GM21825 (cell line): Measurements from ENCODE around the gene PPIG.
"Not testable (repeated sequence)": the region's sequence is repeated elsewhere in the genome, so short reads cannot be mapped to it uniquely, and the experiment has no call there.

Source experiments
- ATAC-seq: cut with Tn5 transposase; IDR thresholded peaks from one replicate; pipeline ENCODE4 v1.9.1; 2021; ENCODE audit warnings: mild to moderate bottlenecking, moderate library complexity; ENCODE audit not compliant: unreplicated experiment

PPIG gene

DNA sequence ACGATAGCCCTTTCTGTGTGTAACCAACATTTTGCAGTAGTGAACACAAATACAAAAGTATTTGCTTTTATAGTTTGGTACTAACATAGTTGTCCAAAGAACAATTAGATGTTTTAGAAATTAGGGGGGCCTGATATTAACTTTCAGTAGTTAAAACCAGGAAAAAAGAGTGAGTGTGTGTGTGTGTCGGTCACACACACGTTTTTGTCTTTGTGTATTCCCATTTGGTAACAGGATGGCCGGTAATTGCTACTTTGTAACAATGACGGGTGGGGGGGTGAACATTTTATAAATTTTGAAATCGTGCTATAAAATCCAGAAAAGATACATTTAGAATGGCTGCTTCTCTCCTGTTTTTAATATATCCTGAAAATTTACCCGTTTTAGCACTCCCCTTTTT lies 1.5 kb downstream of the PPIG start:
- ATAC-seq = no peak

- ATAC-seq = no peak
These were observed 6.7 kb downstream of the PPIG start for GRCh38 chr2:169590804-169591203.

DNA sequence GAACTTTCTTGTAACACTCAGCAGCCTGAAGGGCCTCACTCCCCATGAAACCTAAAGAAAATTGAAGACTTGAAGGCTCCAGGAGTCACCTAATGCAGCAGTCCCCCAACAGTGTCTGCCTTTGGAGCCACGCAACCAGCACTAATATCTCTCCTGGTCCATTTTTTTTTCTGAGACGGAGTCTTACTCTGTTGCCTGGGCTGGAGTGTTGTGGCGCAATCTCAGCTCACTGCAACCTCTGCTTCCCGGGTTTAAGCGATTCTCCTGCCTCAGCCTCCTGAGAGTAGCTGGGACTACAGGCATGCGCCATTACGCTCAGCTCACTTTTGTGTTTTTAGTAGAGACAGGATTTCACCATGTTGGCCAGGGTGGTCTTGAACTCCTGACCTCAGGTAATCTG lies 12.4 kb downstream of the PPIG start:
- not testable (repeated sequence) for ATAC-seq

DNA sequence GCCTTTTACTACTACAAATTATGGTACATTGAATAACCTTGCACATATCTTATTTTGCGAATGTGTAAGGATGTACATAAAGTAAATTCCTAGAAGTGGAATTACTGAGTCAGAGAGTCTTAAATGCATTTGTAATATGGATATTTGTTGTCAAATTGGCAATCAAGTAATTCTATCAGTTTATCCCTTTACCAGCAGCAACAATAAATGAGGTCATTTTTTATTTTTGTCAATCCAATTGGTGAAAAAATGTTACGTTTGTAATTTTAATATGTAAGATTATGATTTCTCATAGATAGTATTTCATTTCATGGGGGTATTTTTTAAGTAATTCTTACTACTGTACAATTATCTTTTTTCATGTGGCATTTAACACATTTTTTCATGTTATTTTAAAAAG lies 14.8 kb downstream of the PPIG start:
- ATAC-seq = no peak

DNA sequence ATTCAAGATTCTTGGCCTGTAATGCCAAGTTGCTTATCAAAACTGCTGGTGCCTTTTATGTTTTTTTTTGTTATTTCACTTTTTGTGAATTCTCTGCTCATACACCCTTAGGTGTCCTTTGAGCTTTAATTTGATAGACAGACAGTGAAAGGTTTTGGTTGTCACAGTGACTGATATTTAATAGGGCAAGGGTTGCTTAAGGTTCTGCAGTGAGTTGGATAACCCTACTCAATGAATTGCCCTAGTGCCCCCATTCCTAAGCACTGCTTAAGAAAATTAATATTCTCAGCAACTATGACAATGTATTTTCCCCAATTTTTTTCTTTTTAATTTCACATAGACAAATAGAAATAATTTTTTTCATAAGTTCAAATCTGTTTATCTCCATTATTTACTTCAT lies 15.4 kb downstream of the PPIG start:
- no peak for ATAC-seq

DNA sequence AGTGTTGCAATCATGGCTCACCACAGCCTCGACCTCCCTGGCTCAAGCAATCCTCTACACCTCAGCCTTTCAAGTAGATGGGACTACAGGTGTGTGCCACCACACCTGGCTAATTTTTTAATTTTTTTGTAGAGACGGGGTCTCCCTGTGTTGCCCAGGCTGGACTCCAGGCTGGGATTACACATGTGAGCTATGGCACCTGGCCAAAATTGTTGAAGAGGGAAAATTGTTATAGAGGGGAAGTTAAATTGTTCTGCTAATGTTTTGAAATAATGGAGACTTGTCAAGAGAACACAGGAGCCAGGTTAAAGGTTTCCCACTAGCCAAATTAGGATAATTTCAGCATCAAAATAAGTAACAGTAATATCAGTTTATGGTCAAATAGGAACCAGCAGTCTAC lies 25.1 kb downstream of the PPIG start:
- ATAC-seq = no peak

DNA sequence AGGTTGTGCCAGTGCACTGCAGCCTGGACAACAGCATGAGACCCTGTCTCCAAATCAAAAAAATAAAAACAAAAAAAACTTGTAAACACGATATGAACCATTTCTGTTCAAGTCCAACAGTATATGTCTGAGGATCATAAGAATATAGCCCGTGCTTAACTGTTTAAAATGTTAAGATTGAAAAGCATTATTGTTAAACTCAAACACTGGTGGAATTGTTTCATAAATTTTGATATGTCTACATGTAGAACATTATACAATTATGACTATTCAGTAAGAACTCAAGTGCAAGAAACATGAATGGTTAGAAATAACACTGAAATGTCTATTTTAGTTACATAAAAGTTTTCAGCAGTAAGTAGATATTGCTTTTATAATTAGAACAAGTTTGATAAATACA lies 29.7 kb downstream of the PPIG start:
- no peak for ATAC-seq

DNA sequence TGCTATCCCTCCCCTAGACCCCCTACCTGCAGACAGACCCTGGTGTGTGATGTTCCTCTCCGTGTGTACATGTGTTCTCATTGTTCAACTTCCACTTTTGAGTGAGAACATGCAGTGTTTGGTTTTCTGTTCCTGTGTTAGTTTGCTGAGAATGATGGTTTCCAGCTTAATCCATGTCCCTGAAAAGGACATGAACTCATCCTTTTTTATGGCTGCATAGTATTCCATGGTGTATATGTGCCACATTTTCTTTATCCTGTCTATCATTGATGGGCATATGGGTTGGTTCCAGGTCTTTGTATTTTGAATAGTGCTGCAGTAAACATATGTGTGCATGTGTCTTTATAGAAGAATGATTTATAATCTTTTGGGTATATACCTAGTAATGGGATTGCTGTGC lies 31.8 kb downstream of the PPIG start:
- not testable (repeated sequence) for ATAC-seq

- no peak for ATAC-seq
These were observed 35.8 kb downstream of the PPIG start for GRCh38 chr2:169619946-169620345.

DNA sequence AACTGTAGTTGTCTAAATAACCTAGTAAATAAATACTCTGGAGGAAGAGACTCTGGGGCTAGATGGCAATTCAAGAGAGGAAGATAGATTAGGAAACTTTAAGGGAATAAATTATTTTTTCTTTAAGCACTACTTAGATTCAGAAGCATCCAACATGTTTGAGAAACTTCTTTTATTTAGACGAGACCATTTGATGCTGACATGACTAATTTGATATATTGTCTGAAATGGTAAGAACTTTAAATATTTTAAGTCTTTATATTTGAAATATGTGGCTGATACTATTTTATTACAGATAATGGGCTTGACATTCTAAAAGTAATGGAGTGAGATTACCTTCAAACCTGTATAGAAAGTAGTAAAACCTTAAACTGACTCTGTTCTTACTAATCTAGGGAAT lies 36.4 kb downstream of the PPIG start:
- ATAC-seq = no peak

GRCh38 chr2:169623235-169623634 lies 39.1 kb downstream of the PPIG start:
- no peak for ATAC-seq

GRCh38 chr2:169625781-169626180 lies 41.6 kb downstream of the PPIG start:
- ATAC-seq = no peak

GRCh38 chr2:169636440-169637097 lies 52.4 kb downstream of the PPIG start:
- no peak for ATAC-seq

GRCh38 chr2:169637620-169638019 lies 53.5 kb downstream of the PPIG start:
- no peak for ATAC-seq

- ATAC-seq = no peak
These were observed 56.0 kb downstream of the PPIG start for GRCh38 chr2:169640104-169640503.

- ATAC-seq = no peak
These were observed 57.3 kb downstream of the PPIG start for GRCh38 chr2:169641464-169641863.

DNA sequence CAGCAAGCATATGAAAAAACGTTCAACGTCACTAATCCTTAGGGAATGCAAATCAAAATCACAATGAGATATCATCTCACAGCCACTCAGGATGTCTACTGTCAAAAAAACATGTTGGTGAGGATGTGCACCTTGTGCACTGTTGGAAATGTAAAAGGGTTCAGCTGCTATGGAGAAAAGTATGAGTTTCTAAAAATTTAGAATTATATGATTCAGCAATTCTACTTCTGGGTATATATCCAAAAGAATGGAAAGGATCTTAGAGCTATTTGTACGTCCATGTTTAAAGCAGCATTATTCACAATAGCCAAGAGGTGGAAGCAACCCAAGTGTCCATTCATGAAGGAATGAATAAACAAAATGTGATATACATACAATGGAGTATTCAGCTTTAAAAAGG lies 60.0 kb downstream of the PPIG start:
- no peak for ATAC-seq

DNA sequence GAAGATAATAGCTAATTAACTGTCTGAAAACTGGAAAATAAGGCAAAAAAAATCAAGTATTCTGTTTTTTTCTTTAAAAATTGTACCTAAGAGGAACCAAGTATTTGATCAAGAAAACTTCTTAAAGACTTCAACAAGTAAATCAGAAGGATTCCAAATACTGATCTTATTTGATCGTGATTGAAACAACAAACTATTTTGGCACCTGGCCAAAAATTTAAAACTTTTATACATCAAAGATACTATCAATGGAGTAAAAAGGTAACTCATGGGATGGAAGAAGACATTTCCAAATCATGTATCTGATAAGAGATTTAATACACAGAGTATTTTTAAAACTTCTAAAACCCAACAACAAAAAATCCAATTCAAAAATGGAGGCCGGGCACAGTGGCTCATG lies 63.3 kb downstream of the PPIG start:
- no peak for ATAC-seq

DNA sequence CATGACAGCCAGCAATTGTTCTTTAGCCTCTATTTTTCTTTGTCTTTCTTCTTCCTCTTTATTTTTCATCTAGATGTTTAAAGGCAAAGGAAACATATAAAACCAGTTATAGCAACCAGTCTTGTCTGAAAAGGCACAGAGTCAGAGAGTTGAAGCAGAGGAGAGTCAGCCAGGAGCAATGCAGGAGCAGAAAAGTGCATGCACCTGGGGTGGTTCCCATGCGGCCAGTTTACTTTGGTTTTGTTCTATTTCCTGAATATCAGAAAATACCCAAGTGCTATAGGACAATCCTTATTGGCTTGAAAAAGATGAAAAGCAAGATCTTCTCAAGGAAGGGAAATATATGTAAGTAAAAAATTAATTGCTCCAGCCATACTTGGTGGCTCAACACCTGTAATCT lies 65.1 kb downstream of the PPIG start:
- ATAC-seq = no peak

- no peak for ATAC-seq
These were observed 69.5 kb downstream of the PPIG start for GRCh38 chr2:169653636-169654035.

GRCh38 chr2:169656164-169656563 lies 72.0 kb downstream of the PPIG start:
- ATAC-seq = no peak

GRCh38 chr2:169658877-169659276 lies 74.7 kb downstream of the PPIG start:
- ATAC-seq = no peak

- ATAC-seq = no peak
These were observed 75.2 kb downstream of the PPIG start for GRCh38 chr2:169659320-169659719.
